Fibroblast of lung (primary cell): ENCODE data around the gene ANKRD17. TPM values are rescaled to one million over a fixed set of nuclear protein-coding genes. Genes with fewer than 3 reads are reported as not detected.

Experiments
- DNase-seq, 2 donors: peaks; one replicate each; pipeline versions ENCODE4 v3.0.0 to v3.0.0-alpha.2; 2010; ENCODE audit warnings: low read depth in 2 of 2
- H2AFZ ChIP-seq: 2 replicates; pipeline ENCODE4 v1.5.1; 2012; ENCODE audit warnings: low read length, control low read depth, inconsistent platforms
- H3K27ac ChIP-seq: 2 replicates; pipeline ENCODE4 v1.5.1; 2011; ENCODE audit warnings: low read length, control low read depth; ENCODE audit not compliant: insufficient read depth
- H3K27me3 ChIP-seq: 2 replicates; pipeline ENCODE4 v1.5.1; 2011; ENCODE audit warnings: mild to moderate bottlenecking, low read length; ENCODE audit not compliant: control insufficient read depth, insufficient read depth
- H3K36me3 ChIP-seq: 2 replicates; pipeline ENCODE4 v1.5.1; 2011; ENCODE audit warnings: low read length; ENCODE audit not compliant: control insufficient read depth, insufficient read depth
- H3K4me1 ChIP-seq: 2 replicates; pipeline ENCODE4 v1.5.1; 2011; ENCODE audit warnings: low read length; ENCODE audit not compliant: control insufficient read depth, insufficient read depth; ENCODE audit errors: extremely low read depth
- H3K4me2 ChIP-seq: 2 replicates; pipeline ENCODE4 v1.5.1; 2011; ENCODE audit warnings: low read length, control low read depth; ENCODE audit not compliant: insufficient read depth; ENCODE audit errors: extremely low read depth
- H3K4me3 ChIP-seq, 4 experiments: fragments of 200-600 bp in 1 of 4; sonication (generic) in 1 of 4; replicated peaks in 1 of 4; 2 replicates each; pipeline ENCODE4 v1.5.1; 2011 to 2016; ENCODE audit warnings: low read length in 4 of 4, low read depth in 3 of 4, mild to moderate bottlenecking in 3 of 4, control low read depth in 2 of 4, inconsistent platforms in 1 of 4, mixed read lengths in 1 of 4; ENCODE audit not compliant: insufficient read depth in 1 of 4; ENCODE audit errors: control extremely low read depth in 1 of 4
- H3K79me2 ChIP-seq: 2 replicates; pipeline ENCODE4 v1.5.1; 2012; ENCODE audit warnings: mild to moderate bottlenecking, low read length, inconsistent platforms; ENCODE audit not compliant: control insufficient read depth, insufficient read depth
- H3K9ac ChIP-seq: 2 replicates; pipeline ENCODE4 v1.5.1; 2011; ENCODE audit warnings: mild to moderate bottlenecking, low read length, control low read depth; ENCODE audit not compliant: insufficient read depth
- H3K9me3 ChIP-seq: 2 replicates; pipeline ENCODE4 v1.5.1; 2012; ENCODE audit warnings: low read depth, low read length; ENCODE audit not compliant: control insufficient read depth, insufficient read depth
- H4K20me1 ChIP-seq: 2 replicates; pipeline ENCODE4 v1.5.1; 2011; ENCODE audit warnings: low read length; ENCODE audit not compliant: control insufficient read depth, insufficient read depth; ENCODE audit errors: extremely low read depth
- EZH2 ChIP-seq: IDR thresholded peaks from 2 replicates; pipeline ENCODE4 v1.5.1; 2012; ENCODE audit warnings: low read length, control low read depth, mild to moderate bottlenecking; ENCODE audit errors: missing control alignments
- polyA plus RNA-seq, 2 donors: library from polyadenylated mRNA; depleted of rRNA in 1 of 2; stranded (reverse) in 1 of 2; unstranded in 1 of 2; fragments of >200 nt; gene quantifications; 2 replicates each; pipeline ENCODE4 v1.2.1, GENCODE V29; 2011 to 2012; ENCODE audit warnings: missing spikeins in 1 of 2
- total RNA-seq: library from RNA; depleted of rRNA; stranded (reverse); fragments of >200 nt; gene quantifications from 2 replicates; pipeline ENCODE4 v1.2.1, GENCODE V29; 2014
- TF ChIP-seq, protein P1 (sequence below), 2 donors: IDR thresholded peaks in 1 of 2; conservative IDR thresholded peaks in 1 of 2; 1 replicate in 1 of 2; 2 replicates in 1 of 2; pipeline ENCODE4 v1.5.1; 2011 to 2012; ENCODE audit warnings: low read length in 2 of 2, control low read depth in 1 of 2, inconsistent platforms in 1 of 2, low read depth in 1 of 2, mild to moderate bottlenecking in 1 of 2

ANKRD17 gene
- total and polyA plus RNA-seq, 2 donors (not counting 1 experiment from before 2014, with no cell fraction given): 46.2 to 54.6 TPM

DNA sequence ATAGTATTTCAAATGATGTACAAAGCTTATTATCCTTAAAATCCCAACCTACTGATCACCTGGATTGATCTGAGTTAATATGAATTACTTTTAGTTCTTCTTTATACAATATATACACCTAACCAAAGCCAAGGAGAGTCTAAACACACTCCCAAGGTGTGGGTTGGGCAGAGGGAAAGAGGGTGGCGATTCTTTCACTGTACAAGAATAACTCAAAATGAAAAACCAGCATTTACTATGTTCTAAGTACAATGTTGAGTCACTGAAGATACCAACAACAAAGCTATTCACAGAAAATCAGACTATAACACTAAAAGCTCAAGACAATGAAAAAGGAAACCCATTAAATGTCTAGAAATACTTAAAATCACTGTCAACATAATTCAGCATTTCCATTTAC is 46.6 kb downstream of the ANKRD17 start:
- H2AFZ ChIP-seq: no peak overlapping the region
- DNase-seq: no peak

DNA sequence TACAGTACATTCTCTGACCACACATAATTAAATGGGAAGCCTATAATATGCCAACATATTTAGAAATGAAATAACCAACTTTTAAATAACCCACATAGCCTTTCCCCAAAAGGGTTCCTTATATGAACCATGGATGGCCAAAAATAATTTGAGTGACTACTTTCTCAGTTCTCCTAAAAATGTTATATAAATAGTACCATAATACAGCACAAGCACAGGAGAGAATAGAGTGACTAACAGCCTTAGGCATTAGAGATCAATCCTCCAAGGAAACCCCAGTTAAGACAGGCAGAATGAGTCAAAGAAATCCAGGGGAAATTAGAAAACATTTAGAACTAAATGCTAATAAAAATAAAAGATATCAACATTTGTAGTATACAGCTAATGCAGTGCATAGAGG is 50.2 kb downstream of the ANKRD17 start:
- Histone ChIP-seq H3K9me3 (no peaks in the 10 kb centered on the region), H3K36me3 (no peaks in the 10 kb centered on the region), H3K79me2 (peaks cover 75% of the 10 kb centered on the region), H3K27me3 (no peaks in the 10 kb centered on the region), H2AFZ (no peak overlapping the region), H3K9ac (no peak overlapping the region), H3K4me2 (no peak overlapping the region), H3K4me1 (no peaks in the 10 kb centered on the region), H3K4me3 (no peak overlapping the region), H4K20me1 (no peaks in the 10 kb centered on the region), H3K27ac (peak overlapping the region; percentile 20)
- TF ChIP-seq, protein P1, sequence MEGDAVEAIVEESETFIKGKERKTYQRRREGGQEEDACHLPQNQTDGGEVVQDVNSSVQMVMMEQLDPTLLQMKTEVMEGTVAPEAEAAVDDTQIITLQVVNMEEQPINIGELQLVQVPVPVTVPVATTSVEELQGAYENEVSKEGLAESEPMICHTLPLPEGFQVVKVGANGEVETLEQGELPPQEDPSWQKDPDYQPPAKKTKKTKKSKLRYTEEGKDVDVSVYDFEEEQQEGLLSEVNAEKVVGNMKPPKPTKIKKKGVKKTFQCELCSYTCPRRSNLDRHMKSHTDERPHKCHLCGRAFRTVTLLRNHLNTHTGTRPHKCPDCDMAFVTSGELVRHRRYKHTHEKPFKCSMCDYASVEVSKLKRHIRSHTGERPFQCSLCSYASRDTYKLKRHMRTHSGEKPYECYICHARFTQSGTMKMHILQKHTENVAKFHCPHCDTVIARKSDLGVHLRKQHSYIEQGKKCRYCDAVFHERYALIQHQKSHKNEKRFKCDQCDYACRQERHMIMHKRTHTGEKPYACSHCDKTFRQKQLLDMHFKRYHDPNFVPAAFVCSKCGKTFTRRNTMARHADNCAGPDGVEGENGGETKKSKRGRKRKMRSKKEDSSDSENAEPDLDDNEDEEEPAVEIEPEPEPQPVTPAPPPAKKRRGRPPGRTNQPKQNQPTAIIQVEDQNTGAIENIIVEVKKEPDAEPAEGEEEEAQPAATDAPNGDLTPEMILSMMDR (conservative IDR thresholded peaks at IDR 0.05 in 1 of 2, IDR thresholded peaks at IDR 0.05 in 1 of 2; ENCODE audit: low read depth in 1 of 2, low read length in 2 of 2): no peak
- no peak for TF ChIP-seq EZH2
- peak; percentile 31 to 79 for DNase-seq

More for the DNA sequence above, 46.6 kb downstream of the ANKRD17 start:
- Histone ChIP-seq H3K27me3 (no peaks in the 10 kb centered on the region), H3K36me3 (no peaks in the 10 kb centered on the region), H3K9me3 (no peaks in the 10 kb centered on the region), H3K4me2 (no peak overlapping the region), H3K4me1 (no peaks in the 10 kb centered on the region), H3K27ac (no peak overlapping the region), H3K79me2 (peaks cover 71% of the 10 kb centered on the region), H3K9ac (no peak overlapping the region), H4K20me1 (no peaks in the 10 kb centered on the region), H3K4me3 (no peak overlapping the region)
- no peak for TF ChIP-seq EZH2
- TF ChIP-seq, protein P1 (conservative IDR thresholded peaks at IDR 0.05 in 1 of 2, IDR thresholded peaks at IDR 0.05 in 1 of 2; ENCODE audit: low read depth in 1 of 2, low read length in 2 of 2): no peak

DNA sequence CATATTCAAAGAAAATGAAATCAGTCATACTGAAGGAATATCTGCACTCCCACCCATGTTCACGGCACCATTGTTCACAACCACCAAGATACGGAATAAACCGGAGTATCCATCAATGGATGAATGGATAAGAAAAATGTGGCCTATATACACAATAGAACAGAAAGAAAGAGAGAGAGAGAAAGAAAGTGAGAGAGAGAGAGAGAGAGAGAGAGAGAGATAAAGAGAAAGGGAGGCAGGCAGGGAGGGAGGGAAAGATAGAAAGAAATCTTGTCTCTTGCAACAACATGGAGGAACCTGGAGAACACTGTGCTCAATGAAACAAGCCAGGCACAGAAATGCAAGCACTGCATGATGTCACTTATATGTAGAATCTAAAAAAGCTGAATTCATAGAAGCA is 52.4 kb downstream of the ANKRD17 start:
- Histone ChIP-seq H3K27ac (no peak overlapping the region), H3K9ac (no peak overlapping the region), H3K36me3 (no peaks in the 10 kb centered on the region), H3K4me3 (no peak overlapping the region), H4K20me1 (no peaks in the 10 kb centered on the region), H3K9me3 (no peaks in the 10 kb centered on the region), H3K4me1 (no peaks in the 10 kb centered on the region), H3K27me3 (no peaks in the 10 kb centered on the region), H3K79me2 (peaks cover 82% of the 10 kb centered on the region), H3K4me2 (no peak overlapping the region), H2AFZ (no peak overlapping the region)
- no peak for TF ChIP-seq EZH2
- TF ChIP-seq, protein P1 (conservative IDR thresholded peaks at IDR 0.05 in 1 of 2, IDR thresholded peaks at IDR 0.05 in 1 of 2; ENCODE audit: low read depth in 1 of 2, low read length in 2 of 2): no peak
- DNase-seq: no peak
